GM15510 (cell line): Measurements from ENCODE around the gene ZDHHC11.

ENCODE experiments used
- POLR2A ChIP-seq: IDR thresholded peaks from 3 replicates; pipeline ENCODE4 v1.6.1; 2011; ENCODE audit warnings: borderline replicate concordance; ENCODE audit not compliant: insufficient read length; ENCODE audit errors: extremely low read depth

The ZDHHC11 gene

GRCh38 chr5:855771-856530, 5.2 kb upstream of the ZDHHC11 start:
- TF ChIP-seq POLR2A, result no peak

- TF ChIP-seq POLR2A, result no peak
Observed at GRCh38 chr5:854966-855743, 4.4 kb upstream of the ZDHHC11 start.

- TF ChIP-seq POLR2A, result no peak
Observed at GRCh38 chr5:854217-854616, 3.4 kb upstream of the ZDHHC11 start.

GRCh38 chr5:852431-853401, 1.9 kb upstream of the ZDHHC11 start:
- TF ChIP-seq POLR2A, result no peak

- TF ChIP-seq POLR2A, result no peak
Observed at GRCh38 chr5:852018-852417, 1.2 kb upstream of the ZDHHC11 start.

- TF ChIP-seq POLR2A, result no peak
Observed at GRCh38 chr5:851553-851952, 767 bp upstream of the ZDHHC11 start.

GRCh38 chr5:851076-851475, 290 bp upstream of the ZDHHC11 start:
- no peak for TF ChIP-seq POLR2A

- TF ChIP-seq POLR2A, result no peak
Observed at GRCh38 chr5:849651-850301, 1.0 kb downstream of the ZDHHC11 start.

- no peak for TF ChIP-seq POLR2A
Observed at GRCh38 chr5:848671-849111, 2.1 kb downstream of the ZDHHC11 start.

- no peak for TF ChIP-seq POLR2A
Observed at GRCh38 chr5:821504-821903, 29.3 kb downstream of the ZDHHC11 start.

GRCh38 chr5:820245-820644, 30.5 kb downstream of the ZDHHC11 start:
- TF ChIP-seq POLR2A, result no peak

- TF ChIP-seq POLR2A, result no peak
Observed at GRCh38 chr5:819078-819477, 31.7 kb downstream of the ZDHHC11 start.

GRCh38 chr5:816176-816575, 34.6 kb downstream of the ZDHHC11 start:
- no peak for TF ChIP-seq POLR2A

- TF ChIP-seq POLR2A, result no peak
Observed at GRCh38 chr5:815449-815848, 35.3 kb downstream of the ZDHHC11 start.
